Measurements from ENCODE around the gene LMNTD2. TPM values are rescaled to one million over a fixed set of nuclear protein-coding genes. Genes with fewer than 3 reads are reported as not detected.
A peak's percentile ranks its signal among the peaks of the same experiment; 100 is the strongest.

Gene LMNTD2, protein sequence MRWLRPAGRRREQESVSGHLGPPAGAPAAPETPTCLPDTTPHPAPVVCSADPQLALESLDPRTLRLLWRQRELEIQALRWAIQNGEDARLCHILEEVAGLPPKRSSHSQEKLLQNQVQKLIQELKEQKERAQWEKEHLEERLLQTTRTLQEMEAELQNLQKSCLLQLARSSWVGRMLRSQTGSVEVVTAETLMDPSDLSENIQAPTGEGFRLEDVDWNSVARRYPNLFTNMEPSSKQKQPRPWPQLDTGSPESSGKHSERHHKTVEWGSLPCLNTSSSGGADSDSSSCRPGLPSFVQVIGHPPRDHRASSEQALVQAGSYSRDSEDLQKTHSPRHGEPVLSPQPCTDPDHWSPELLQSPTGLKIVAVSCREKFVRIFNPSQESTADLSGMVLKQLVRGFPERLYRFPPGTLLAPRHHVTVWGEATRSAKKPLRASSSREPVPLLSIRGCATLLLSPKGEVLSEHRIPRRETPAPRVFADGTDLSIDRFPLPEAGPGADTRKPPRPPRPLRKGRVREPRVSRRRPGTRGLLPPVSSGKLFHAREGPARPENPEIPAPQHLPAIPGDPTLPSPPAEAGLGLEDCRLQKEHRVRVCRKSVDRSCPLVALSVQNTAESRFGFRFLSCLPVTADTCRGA
- total RNA-seq (2022) (7.2 and 7.8 TPM in 2 replicates), Bru-seq, nascent RNA (percentile 34 among the genes with signal in this experiment), BruChase-seq, experiment 1, labeled RNA remaining after a 6-hour chase (percentile 45 among the genes with signal in this experiment), BruChase-seq, experiment 2, labeled RNA remaining after a 2-hour chase (percentile 44 among the genes with signal in this experiment)
- long read RNA-seq, partial matches to known transcripts: 0 of 4 reads
- long read RNA-seq, other reads (novel, unspliced or antisense): 4 of 4 reads

DNA sequence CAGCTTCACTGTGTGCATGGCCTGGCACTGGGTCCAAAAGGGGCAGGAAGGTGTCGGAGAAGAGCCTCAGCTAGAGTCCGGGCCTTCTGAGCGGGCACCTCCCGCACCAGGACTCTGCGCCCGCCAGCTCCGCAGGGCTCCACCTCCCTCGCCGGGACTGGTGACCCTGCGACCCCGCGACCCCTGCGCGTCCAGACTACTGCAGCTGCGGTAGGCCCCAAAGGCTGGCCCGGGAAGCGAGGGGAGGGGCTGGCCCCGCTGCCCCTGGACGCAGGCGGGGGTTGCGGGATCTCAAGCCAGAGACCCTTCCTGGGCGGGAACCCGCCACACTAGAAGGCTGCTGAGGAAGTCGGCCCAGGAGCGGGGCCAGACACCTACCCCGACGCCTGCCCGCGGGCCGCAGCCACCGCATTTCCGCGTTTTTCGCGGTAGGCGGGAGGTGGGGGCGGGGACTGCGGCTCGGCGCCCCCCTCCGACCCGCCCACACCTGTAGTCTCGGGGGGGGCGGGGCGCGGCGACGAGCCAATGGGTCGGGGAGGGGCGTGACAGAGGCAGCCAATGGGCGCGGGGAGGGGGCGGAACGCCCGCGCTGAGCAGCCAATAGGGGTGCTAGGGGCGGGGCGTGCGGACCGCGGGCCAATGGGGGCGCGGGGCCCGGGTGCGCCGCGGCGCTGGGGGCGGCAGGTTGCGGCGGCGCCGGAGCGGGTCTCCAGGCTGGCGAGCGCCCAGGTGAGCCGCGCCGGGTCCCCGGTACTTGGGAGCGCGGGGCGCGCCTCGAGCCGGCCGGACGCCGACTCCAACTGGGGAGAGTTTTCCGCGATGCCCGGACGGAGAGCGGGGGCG, at the start of gene LMNTD2, which contains the start of gene RASSF7:
Gene LMNTD2 (minus strand): TSS at position 434 of the 843 bp plus-strand sequence. CDS start 22 bp downstream, at position 412.
Gene RASSF7 (plus strand): TSS at position 666 of the 843 bp plus-strand sequence. CDS start 799 bp downstream, outside the sequence.
- Mint-ChIP-seq H3K4me3 (ENCODE audit: low read depth, unreplicated experiment) (peak within 1 kb of the TSS; percentile 90), H3K9me3 (ENCODE audit: low read depth, unreplicated experiment) (no peaks in the 10 kb centered on the region), H3K4me1 (ENCODE audit: low read depth, unreplicated experiment) (no peaks in the 10 kb centered on the region), H3K27ac (ENCODE audit: unreplicated experiment) (peak within 1 kb of the TSS; percentile 88), H3K27me3 (ENCODE audit: unreplicated experiment) (no peaks in the 10 kb centered on the region), H3K36me3 (ENCODE audit: insufficient read depth, unreplicated experiment) (peaks cover 82% of the 10 kb centered on the region)
- peak; percentile 97 for DNase-seq
- TSS peak; percentile 65 for BruUV-seq (replicated peaks)
- intact Hi-C loops (cut with micrococcal nuclease; ENCODE audit: unreplicated experiment): loop anchor here (10.0 kb wide), 1 partner anchor 144 kb away; the partner anchor contains the start of gene EPS8L2
- TF ChIP-seq, protein P1, sequence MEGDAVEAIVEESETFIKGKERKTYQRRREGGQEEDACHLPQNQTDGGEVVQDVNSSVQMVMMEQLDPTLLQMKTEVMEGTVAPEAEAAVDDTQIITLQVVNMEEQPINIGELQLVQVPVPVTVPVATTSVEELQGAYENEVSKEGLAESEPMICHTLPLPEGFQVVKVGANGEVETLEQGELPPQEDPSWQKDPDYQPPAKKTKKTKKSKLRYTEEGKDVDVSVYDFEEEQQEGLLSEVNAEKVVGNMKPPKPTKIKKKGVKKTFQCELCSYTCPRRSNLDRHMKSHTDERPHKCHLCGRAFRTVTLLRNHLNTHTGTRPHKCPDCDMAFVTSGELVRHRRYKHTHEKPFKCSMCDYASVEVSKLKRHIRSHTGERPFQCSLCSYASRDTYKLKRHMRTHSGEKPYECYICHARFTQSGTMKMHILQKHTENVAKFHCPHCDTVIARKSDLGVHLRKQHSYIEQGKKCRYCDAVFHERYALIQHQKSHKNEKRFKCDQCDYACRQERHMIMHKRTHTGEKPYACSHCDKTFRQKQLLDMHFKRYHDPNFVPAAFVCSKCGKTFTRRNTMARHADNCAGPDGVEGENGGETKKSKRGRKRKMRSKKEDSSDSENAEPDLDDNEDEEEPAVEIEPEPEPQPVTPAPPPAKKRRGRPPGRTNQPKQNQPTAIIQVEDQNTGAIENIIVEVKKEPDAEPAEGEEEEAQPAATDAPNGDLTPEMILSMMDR (IDR thresholded peaks at IDR 0.05; ENCODE audit: unreplicated experiment): no peak
- CTCF ChIA-PET: no interaction called here

DNA sequence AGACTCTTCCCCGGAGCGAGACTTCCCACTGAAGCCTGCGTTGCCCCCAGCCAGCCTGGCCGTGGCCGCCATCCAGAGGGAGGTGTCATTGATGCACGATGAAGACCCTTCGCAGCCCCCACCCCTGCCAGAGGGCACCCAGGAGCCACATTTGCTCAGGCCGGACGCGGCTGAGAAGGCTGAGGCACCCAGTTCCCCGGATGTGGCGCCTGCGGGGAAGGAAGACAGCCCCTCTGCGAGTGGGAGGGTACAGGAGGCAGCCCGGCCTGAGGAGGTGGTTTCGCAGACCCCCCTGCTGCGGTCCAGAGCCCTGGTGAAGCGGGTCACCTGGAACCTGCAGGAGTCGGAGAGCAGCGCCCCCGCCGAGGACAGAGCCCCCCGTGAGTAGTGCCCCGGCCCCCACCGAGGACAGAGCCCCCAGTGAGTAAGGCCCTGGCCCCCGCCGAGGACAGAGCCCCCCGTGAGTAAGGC, 48.8 kb upstream of the LMNTD2 start:
- TF ChIP-seq, protein P1 (IDR thresholded peaks at IDR 0.05; ENCODE audit: unreplicated experiment): no peak
- BruUV-seq (replicated peaks): no TSS peak
- Mint-ChIP-seq H3K27me3 (ENCODE audit: unreplicated experiment) (no peaks in the 10 kb centered on the region), H3K27ac (ENCODE audit: unreplicated experiment) (no peak overlapping the region), H3K4me1 (ENCODE audit: low read depth, unreplicated experiment) (no peaks in the 10 kb centered on the region), H3K36me3 (ENCODE audit: insufficient read depth, unreplicated experiment) (peaks cover 81% of the 10 kb centered on the region), H3K9me3 (ENCODE audit: low read depth, unreplicated experiment) (no peaks in the 10 kb centered on the region), H3K4me3 (ENCODE audit: low read depth, unreplicated experiment) (no peak overlapping the region)
- CTCF ChIA-PET: no interaction called here
- intact Hi-C loops (cut with micrococcal nuclease; ENCODE audit: unreplicated experiment): no loop called here
- DNase-seq: no peak

DNA sequence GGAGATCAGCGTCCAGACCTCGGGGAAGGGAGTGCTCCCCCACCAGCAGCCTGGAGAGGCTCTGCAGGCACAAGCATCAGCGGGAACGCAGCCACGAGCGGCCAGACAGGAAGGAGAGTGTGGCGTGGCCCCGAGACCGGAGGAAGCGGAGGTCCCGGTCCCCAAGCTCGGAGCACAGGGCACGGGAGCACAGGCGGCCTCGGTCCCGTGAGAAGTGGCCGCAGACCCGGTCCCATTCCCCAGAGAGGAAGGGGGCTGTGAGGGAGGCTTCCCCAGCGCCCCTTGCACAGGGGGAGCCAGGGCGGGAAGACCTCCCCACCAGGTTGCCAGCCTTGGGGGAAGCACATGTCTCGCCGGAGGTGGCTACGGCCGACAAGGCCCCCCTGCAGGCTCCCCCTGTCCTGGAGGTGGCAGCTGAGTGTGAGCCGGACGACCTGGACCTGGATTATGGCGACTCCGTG, 48.3 kb upstream of the LMNTD2 start:
- TF ChIP-seq, protein P1 (IDR thresholded peaks at IDR 0.05; ENCODE audit: unreplicated experiment): no peak
- intact Hi-C loops (cut with micrococcal nuclease; ENCODE audit: unreplicated experiment): no loop called here
- CTCF ChIA-PET: no interaction called here
- Mint-ChIP-seq H3K27ac (ENCODE audit: unreplicated experiment) (no peak overlapping the region), H3K27me3 (ENCODE audit: unreplicated experiment) (no peaks in the 10 kb centered on the region), H3K4me1 (ENCODE audit: low read depth, unreplicated experiment) (no peaks in the 10 kb centered on the region), H3K4me3 (ENCODE audit: low read depth, unreplicated experiment) (no peak overlapping the region), H3K36me3 (ENCODE audit: insufficient read depth, unreplicated experiment) (peaks cover 81% of the 10 kb centered on the region), H3K9me3 (ENCODE audit: low read depth, unreplicated experiment) (no peaks in the 10 kb centered on the region)
- BruUV-seq (replicated peaks): no TSS peak
- no peak for DNase-seq
